Effector CD8-positive, alpha-beta T cell (primary cell): Measurements from ENCODE around the gene ZNF296.

Experiments
- DNase-seq: peaks from one replicate; lab custom pipeline; 2025; lab: John Stamatoyannopoulos, UW

The ZNF296 gene

DNA sequence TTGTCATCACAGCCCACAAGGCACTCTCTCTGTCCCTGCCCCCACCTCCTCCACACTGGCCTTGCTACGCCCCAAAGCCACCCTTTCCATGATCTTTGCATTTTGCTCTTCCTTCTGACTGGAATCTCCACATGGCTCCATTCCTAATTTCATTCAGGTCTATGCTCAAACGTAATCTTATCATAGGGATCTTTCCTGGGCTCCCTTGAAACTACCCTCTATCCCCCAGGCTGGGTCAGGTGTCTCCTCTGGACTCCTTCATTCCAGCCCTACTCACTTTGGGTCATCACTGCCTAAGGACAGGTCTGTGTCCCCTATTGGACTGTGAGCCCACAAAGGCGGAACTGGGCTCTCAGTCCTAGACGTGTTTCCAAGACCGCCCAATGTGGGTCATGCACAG, 5.9 kb upstream of the ZNF296 start:
- DNase-seq = no peak

DNA sequence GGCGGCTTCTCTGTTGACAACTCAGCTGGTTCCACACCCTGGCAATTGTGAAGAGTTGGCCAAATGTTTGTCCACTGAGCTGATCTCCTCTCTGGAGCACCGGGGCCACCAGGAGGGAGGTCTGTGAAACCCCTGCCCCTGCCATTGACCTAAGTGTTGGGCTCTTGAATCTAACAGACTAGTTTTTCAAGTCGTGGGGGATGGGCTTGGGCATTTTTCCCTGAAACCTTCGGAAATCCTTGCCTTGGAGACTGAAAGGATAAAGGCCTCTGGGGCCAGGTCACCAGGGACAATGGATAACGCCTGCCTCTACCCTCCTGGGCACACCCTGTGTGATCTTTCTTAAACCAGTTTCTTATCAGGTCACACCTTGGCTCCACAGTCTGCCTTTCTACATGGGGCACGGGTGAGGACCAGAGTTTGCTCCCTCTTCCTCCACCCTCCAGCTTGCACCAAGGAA, 3.7 kb upstream of the ZNF296 start:
- no peak for DNase-seq

DNA sequence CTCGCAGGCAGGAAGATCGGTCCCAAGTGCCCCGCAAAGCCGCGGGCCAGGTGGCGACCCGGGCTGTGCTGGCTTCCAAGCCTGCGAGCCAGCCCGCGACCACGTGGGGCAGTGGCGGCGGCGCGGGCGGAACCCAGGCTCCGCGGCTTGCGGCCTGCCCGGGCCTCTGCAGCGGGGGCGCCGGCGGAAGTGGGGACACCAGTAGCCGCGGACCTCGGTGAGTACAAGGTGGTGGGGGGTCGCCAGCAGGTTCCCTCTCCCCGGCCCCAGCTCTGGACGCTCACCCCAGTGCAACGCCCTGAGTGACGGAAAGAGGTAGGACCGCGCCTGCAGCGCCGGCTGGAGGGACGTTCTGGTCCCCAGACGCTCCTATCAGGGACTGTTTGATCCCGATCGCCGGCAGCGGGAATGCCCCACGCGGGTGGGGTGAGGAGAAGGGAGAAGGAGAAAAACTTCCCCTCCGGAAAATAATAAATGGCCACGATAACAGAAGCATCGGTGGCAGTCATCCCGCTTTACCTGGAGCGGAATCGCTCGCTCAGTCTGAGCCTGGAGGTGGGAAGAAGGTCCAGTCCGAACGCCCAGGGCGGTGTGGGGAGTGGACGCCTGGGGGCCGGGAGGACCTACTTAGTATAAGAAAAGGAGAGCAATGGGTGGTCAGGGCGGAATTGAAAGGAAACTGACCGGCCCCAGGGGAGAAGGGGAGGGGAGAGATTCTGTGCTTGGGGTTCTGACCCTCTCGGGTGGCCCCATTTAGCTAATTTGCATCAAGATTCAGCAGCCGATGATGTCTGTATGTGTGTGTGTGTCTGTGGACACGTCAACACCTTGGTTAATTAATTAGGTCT, 3.0 kb upstream of the ZNF296 start, which contains the start of gene GEMIN7:
TSS of gene GEMIN7 (plus strand) at position 198 of the 848 bp plus-strand sequence. CDS start 10,855 bp downstream, outside the sequence.
- DNase-seq = peak; percentile 55

DNA sequence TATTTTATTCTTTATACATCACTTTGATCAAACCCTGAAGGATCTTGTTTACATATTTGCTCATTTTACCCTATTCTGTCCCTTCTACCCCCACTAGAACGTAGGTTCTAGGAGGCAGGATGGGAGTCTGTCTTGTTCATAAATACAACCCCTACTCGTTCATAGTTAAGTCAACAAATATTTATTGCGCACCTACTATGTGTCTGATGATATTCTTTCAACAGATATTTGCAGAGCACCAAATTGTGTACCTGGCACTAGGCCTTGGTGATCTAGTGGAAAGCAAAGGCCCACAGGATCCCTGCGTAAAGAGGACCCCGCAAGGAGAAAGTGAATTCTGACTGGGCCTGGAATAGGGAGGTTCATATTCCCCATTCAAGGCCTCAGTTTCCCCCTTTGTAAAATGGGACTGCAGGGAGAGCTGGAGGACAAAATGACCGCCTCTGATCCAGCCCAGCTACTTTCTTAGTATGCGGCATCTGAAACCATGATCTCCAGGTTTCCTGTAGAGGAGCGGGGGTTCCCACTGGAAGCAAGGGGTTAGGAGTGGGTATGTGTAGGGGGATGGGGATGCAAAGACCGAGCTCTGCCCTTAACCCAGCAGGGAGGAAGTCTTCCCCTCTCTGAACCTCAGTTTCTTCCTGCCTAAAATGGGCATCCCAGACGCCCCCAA, 2.2 kb upstream of the ZNF296 start:
- DNase-seq = no peak

DNA sequence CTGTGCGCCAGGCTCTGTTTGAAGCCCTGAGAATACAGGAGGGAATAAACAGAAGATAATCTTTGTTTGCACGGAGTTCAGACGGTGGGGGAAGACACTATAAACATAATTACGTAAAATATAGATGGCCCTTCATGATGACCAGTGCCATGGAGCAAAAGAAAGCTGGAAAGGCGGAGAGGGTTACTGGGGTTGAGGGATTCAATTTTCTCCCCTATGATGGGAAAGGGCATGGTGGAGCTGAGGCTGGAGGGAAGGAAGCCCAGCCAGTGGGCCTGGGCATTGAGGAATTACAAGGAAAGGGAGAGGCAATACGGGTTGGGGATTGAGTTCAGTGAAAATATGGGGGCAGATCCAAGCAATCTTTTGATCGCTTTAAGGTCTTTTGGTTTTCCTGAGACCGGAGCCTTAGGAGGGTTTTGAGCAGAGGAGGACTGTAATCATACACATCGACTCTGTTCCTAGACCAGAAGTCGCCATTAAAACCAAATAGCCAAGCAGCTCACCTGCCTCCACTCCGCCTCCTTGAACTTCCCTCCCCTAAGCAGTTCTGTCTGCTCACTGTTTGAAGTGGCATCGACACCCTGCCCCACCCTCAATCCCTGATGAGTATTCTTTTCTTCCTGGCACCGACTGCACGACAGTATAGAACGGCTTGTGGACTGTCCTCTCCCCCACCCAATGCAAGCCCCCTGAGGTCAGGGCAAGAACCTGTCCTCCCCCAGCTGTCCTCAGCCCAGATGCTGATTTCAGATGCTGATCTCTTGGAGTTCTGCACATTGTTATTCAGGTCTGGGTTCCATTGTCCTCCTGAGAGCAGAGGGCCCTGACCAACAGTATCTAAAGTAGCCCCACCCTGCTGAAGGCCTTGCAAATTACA, 813 bp upstream of the ZNF296 start:
- no peak for DNase-seq

DNA sequence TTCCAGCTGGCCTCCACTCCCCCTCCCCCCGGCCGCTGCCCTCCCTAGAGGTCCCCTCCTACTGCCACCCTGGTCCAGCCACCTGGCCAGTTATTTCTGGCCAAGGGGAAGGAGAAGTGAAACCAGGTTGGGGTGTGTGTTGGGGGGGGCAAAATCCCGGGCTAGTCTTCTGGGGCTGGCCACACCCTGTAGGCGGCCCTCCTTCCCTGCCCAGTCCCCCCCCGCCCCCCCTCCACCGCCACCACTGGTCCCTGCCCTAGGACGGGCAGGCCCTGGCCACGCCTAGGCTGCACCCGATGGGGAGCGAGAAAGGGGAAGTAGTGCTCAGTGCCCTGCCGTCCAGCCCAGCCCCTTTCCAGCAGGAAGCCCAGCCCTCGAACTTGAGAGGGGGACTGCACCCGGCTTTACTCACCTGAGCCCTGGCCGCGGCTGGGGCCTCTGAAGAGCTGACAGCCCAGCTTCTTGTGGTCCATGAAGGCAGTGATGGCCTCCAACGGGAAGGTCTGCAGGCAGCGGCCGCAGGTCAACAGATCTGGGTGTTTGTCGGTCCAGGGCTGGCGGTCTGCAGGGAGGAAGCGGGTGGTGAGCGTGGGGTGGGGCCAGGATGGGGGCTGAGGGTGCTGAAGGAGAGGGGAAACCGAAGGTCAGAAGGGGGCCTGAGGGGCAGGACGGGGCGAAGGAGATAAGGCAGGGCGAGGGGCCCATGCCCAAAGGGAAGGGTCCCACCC, 813 bp downstream of the ZNF296 start:
- DNase-seq = no peak

DNA sequence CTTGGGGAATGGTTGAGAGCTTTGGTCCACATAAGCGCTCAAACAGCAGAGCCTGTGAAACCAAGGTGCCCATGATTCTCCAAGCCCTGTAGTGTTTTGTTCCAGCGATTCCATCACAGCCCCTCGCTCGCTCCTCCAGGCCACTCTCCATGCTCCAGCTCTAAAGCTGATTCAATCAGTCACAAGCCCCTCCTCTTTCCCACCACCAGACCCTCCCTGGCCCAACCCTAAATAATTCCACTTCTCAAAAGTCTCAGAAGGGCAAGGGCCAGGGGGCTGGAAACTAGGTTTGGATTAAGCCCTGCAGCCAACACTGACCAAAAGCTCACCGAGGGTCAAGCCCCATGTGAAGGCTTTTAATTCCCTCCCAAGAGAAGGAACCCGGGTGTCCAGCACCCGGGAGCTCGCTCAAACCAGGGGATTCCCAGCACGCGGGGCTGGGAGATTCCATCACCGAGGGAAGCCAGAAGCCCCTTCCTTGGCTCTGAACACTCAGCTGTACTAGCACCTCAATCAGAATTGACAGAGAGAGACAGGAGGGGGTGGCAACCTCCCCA, 1.5 kb downstream of the ZNF296 start:
- no peak for DNase-seq

DNA sequence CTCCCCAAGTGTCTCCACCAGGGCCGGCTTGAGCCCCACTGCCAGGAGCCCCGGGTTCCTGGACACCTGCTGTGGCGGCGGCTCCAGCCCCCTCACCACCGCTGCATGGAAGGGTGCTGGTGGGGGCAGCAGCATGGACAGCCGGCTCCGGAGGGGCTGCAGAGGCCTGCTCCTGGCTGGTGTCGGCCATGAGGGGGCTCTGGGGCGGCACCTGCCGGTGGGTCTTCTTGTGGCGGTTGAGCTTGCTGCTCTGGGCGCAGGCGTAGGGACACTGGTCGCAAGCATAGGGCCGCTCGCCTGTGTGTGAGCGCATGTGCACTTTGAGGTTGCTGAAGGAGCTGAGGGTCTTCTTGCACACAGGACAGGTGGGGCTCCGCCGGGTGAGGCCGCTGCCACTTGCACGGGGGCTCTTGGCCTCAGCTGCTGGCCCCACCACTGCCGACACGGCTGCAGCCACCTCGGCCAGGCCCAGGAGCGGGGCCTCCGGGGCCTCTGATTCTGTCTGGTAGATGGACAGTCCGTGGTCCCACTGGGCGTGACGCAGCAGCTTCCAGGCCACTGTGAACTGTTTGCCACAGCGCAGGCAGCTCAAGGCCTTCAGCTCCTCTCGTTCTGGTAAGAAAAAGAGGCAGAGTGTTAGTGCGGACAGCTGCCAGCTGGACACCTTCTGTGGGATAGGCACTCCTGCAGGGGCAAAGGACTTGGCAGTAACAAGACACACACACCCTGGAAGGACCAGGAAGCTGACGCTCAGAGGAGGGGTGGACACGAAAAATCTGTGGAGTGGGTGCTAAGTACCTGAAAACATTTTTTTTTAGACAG, 4.1 kb downstream of the ZNF296 start:
- DNase-seq = no peak

DNA sequence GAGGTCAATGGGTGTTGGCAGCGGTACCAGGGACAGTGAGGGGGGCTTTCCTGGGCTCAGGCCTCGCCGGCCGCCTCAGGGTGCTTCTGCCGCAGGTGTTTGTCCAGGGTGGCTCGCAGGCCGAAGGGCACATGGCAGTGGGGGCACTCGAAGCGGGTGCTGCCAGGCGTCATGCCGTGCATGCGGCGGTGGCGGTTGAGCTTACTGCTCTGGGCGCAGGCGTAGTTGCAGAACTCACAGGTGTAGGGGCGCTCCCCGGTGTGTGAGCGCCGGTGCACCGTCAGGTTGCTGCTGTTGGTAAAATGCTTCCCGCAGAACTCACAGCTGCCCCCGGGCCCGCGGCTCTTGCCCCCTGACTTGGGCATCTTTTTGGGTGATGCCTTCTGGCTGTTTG, 4.7 kb downstream of the ZNF296 start:
- DNase-seq = no peak

DNA sequence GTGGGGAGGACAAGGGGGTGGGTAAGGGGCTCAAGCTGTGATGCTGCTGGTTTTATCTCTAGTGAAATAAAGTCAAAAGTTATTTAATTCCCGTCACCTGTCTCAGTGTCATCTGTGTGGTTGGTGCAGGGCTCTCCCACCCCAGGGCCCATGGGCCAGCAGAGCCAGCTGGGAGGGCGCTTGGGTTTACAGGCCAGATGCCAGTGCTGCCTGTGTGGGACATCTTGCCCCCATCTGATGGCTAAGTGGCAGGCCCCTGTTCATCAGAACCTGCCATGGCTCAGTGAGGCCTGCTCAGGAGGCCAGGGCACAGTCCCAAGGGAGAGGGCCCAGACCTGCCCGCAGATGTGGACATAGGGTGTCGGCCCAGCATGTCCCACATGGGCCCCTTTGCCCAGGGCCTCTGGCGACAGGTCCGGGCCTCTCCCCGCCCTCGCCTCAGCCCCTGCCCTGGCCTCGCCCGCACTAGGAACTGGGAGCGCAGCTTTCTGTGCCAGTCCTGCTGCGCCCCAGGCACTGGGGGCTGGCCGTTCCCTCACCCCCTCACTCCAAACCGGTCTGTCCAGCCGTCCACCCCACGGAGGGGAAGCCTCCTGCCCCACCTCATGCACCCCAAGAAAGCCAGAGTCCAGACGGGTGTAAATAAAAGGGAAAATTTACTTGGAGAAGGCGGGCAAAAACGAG, 5.3 kb downstream of the ZNF296 start:
- no peak for DNase-seq

DNA sequence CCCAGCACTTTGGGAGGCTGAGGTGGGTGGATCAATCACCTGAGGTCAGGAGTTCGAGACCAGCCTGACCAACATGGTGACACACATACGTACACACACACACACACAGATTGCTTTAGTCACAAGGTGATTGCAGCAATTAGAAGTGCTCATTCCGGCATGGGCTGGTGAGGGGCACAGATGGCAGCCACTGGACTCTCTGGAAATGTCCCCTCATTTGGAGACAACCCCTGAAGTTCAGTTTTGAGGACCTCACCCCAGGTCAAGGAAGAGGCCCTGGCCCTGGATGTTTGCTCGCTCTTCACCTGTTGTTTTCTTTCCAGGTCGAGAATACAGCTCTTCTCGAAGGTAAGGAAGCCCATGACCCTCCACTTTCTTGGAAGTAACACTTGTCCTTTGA, 6.1 kb downstream of the ZNF296 start:
- DNase-seq = no peak

DNA sequence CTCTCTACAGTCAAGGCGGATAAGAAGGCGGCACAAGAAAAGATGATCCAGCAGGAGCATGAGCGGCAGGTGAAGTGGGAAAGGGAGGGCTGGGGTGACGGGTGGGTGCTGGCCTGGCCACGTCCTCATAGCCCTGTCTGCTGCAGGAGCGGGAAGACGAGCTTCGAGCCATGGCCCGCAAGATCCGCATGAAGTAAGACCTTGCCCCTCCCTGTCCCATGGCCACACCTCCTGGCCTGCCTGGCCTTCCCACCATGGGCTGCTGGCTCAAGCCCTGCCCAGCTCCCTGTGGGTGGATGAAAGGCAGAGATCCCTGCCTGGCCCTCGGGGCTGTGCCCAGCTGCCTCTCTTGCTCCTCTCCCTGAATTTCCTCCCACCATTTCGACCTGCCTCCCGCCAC, 7.2 kb downstream of the ZNF296 start:
- DNase-seq = no peak

DNA sequence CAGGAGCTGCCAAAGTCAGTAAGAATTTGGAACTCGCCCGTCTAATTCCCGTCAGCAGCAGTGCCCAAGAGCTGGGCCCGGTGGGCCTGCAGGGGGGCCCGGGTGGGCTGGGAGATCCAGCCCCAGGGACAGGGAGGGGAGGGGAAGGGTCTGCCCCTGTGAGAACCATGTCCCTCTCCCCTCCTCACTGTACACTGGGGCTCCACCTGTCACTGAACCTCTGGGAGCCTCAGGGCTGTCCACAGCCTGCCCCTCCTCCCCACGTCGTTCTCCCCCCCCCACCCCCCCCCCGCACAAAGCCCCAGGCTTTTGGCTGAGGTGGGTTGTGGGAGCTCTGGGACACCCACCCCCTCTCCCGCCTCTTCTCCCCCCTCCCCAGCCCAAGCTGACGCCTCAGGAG, 8.2 kb downstream of the ZNF296 start:
- DNase-seq = no peak

DNA sequence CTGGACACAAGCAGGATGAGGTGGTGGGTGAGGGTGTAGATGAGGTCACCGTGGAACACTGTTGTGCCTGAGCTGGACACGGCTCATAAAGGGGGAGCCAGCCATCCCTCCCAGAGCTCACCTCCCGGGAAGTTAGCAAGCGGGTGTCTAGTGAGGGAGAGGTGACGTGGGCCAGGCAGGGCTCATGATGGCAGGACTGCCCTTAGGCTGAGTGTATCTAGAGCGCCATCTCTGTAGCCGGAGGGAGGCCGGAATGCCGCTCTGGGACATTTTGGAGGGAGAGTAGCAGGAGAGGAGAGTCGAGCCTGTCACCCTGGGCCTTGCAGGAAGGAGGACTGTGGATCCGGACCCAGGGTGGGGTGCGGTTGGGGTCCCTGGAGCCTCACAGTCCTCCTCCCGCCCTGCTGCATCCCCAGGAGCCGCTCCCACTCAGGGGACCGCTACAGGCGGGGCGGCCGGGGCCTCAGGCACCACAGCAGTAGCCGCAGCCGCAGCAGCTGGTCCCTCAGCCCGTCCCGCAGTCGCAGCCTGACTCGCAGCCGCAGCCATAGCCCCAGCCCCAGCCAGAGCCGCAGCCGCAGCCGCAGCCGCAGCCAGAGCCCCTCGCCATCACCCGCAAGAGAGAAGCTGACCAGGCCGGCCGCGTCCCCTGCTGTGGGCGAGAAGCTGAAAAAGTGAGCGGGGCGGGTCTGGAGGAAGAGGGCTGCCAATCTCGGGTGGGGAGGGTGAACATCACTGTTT, 9.2 kb downstream of the ZNF296 start:
- no peak for DNase-seq

DNA sequence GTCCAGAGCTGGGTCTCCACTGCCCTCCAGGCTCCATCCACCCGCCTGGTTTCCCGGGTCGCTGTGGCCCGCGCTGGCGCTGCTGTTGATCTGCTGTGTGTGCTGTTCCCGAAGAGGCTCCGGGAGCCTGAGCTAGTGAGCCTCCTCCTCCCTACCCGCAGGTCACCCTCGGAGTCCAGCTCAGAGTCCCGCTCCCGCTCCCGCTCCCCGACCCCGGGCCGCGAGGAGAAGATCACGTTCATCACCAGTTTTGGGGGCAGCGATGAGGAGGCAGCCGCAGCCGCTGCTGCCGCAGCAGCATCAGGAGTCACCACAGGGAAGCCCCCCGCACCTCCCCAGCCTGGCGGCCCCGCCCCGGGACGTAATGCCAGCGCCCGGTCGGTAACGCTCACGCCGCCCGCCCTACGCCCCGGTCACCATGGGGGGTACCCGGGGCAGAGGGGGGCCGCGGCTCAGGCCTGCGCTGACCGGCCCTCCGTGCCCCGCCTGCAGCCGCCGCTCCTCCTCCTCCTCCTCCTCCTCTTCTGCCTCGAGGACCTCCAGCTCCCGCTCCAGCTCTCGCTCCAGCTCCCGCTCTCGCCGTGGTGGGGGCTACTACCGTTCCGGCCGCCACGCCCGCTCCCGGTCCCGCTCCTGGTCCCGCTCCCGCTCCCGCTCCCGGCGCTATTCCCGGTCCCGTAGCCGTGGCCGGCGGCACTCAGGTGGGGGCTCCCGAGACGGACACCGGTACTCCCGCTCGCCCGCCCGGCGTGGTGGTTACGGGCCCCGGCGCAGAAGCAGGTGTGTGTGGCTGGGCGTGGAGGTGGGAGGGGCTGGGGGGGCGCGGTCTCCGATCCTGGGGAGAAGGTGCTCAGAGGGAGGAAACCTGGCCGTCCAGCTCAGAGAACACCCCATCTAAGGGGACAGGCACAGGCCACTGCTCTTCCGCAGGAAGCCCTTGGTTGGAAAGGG, 12.2 kb downstream of the ZNF296 start:
- no peak for DNase-seq

DNA sequence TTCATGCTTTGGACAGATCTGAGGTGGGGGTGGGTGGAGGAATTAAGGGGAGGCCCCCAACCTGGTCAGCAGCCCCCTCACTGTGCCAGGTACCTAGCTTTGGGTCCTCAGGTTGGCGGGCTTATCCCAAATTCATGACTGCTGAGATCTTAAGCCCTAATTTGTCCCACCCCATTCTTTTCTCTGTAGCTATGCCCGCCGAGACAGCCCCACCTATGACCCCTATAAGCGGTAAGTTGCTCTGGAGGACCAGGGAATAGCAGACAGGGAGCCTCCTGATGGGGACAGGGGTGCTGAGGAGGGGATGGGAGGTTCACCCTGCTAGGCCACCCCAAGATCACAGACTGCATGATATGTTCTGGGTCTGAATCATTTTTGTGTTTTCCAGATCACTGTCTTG, 14.3 kb downstream of the ZNF296 start:
- DNase-seq = no peak

DNA sequence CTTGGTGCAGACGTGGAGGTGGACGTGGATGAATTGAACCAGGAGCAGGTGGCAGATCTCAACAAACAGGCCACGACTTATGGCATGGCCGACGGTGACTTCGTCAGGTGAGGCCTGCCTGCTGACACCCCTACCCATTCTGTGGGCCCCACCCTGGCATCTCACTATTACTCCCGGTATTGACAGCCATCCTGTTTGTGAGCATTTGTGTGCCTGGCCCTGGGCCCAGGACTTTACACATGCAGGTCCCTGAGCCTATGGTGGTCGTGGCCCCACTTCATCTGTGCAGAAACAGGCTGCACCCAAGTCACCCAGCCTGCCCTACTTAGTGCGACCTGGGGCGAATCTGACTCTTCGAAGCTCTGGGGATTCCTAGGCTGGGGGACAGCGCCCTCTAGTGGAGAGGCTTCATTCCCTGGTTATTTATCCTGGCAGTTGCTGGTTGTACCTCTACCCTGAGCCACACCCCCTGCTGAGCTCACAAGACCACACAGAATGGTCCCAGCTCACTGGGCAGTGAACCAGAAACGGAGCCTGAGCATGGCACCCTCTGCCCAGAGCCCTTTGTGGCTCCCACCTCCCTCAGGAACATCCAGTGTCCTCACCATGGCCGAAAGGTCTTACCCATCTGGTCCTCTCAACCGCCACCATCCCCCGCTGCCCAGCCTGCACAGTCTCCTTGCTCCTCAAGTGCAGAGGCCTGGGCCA, 16.9 kb downstream of the ZNF296 start:
- peak; percentile 78 for DNase-seq
